ENCODE data around the gene ANXA3.
"Not testable (repeated sequence)": the region's sequence is repeated elsewhere in the genome, so short reads cannot be mapped to it uniquely, and the experiment has no call there.

ANXA3 gene

DNA sequence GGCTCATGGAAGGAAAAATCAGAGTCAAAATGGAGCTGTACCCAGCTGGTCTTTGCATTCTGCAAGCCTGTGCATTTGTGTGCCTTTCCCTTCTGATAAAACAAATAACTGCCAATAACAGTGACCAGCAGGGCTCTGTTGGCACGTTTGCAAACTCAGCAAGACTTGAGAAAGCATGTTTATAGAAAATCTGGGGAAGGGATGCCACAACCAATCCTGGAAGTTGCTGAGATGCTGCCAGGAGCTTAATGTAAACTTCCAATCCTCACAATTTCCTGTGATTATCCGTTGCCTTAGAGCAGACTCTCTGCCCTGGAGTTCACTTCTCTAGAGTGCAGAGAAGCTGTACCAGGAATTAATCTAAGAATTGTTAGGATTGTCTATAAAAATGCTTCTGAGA, 6.9 kb upstream of the ANXA3 start:
- DNase-seq: no peak

DNA sequence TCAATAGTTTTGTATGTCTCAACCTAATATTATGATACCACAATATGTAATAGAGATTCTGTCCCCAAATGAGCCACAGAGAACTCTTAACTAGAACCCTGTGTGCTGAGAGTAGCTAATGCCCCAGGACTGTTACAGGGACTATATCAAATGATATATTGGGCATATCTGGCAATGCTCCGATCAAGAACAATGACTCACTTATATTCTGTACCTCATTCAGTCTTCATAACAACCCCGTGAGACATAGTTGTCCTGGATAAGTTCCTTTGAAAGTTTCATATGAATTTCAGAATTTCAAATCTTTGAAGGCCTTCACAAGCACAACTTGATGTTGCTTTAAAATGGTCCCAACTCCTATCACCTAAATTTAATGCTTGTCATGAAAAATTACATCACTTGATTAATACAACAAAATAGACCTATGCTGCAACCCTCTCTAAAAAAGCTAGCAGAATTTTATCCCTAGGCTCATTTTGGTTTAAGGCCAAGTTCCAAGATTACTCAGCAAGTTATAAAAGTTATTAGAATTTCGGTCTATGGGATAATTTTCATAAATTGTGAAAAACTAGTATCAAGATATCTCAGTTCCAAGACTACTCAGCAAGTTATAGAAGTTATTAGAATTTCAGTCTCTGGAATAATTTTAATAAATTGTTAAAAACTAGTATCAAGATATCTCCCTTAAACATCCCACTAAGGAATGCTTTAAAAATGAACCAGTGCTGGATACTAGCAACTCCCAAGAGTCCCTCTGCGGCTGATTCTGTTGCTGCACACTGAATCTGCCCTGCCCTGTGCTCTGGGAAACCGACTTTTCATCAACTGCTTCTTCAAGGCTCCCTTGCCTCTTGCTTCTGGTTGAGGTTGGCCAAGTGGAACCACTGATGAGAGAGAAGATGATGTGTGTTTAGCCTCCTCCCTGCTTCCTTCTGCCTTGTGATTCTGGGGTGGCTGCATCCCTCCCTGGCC, 6.0 kb upstream of the ANXA3 start:
- no peak for DNase-seq

DNA sequence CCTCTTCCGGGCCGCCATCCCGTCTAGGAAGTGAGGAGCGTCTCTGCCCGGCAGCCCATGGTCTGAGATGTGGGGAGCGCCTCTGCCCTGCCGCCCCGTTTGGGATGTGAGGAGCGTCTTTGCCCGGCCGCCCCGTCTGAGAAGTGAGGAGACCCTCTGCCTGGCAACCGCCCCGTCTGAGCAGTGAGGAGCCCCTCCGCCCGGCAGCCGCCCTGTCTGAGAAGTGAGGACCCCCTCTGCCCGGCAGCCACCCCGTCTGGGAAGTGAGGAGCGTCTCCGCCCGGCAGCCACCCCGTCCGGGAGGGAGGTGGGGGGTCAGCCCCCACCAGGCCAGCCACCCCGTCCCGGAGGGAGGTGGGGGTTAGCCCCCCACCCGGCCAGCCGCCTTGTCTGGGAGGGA, 3.7 kb upstream of the ANXA3 start:
- not testable (repeated sequence) for DNase-seq

DNA sequence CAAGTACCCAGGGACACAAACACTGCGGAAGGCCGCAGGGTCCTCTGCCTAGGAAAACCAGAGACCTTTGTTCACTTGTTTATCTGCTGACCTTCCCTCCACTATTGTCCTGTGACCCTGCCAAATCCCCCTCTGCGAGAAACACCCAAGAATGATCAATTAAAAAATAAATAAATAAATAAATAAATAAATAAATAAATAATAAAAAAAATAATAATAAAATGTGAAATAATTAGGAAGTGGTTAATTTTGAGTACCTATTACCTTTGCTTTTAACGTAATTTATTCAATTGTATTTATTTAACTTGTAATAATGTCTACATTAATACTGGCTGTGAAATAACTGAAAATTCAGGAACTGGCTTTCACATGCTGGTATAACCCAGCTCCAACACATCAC, 2.7 kb upstream of the ANXA3 start:
- not testable (repeated sequence) for DNase-seq

DNA sequence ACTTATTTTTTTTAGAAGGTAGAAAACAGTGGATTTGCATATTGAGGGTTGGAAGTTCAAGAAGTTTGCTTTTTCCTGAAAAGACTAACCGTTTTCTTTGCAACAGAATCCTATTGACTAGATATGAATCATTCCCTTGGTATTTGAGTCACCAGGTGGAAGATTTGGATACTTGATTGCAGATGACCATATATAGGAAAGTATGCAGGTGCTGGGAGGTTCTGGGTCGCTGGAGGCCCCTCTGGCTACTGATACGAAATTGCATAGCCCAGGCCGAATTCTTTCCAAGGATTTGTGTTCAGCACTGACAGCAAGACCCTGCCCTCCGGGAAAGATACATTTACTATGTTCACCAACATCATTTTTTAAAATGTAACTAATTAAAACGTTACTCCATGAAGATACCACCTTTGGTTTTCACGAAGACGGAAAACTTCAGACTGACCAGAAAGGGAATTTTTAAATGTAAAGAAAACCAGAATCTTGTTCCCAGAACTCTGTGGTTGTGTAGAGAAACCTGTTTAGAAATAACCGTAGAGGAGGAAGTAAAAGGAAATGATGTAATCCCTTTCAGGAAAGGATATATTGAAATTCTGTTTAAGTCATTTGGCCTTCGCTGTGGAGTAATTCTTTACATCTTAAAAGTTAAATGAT, 946 bp downstream of the ANXA3 start:
- no peak for DNase-seq

DNA sequence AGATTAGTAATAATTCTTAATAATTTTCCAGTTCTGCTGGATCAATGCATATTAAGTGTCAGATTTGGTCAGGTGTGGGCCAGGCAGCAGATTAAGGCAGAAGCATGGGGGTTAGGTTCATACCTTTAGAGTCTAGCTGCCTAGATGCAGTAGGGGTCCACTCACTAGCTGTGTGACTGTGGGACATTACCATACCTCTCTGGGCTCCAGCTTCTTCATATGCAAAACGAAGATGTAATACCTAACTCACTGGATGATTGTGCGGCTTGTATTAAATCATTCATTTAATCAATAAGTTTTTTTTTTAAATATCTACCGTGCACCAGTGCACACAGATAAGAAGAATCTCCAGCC, 1.4 kb downstream of the ANXA3 start:
- DNase-seq: no peak

DNA sequence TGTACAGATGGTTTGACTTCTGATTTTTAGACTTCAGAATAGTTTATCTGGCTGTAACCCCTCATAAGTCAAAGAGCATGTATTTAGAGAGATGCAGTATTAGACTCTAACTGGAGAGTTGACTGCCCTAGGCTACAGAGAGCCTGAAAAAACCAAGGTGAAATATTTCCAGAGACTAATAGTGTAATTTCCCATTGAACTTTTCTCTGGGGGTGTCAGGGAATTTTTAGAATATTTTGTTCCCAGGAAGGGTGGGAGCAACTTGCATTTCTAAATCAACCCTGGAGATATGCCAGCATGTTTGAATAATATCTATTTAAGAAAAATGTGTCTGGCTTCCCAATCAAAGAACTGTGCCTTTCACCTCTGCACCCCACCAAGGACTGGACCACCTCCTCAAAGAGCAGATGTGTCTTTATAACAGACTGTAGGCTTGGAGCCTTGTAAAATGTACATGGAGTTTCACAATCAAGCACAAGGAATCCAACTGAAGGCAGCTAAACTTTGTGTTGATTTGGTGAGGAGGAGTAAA, 2.0 kb downstream of the ANXA3 start:
- DNase-seq: no peak

DNA sequence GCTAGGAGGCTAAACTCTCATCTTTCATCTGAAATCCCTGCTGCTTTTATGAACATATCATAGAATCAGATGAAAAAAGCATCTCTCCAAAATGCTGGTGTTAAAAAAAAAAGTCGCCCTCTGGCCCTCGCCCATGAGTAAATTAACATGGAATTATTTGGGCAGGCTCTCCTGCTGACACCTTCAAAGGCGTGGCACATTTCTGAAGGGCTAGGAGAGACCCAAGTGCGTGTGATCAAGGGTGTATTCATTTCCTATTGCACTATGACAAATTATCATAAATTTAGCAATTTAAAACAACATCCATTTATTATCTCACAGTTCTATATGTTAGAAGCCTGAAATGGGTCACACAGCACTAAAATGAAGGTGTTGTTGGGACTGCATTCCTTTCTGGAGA, 5.1 kb downstream of the ANXA3 start:
- no peak for DNase-seq

DNA sequence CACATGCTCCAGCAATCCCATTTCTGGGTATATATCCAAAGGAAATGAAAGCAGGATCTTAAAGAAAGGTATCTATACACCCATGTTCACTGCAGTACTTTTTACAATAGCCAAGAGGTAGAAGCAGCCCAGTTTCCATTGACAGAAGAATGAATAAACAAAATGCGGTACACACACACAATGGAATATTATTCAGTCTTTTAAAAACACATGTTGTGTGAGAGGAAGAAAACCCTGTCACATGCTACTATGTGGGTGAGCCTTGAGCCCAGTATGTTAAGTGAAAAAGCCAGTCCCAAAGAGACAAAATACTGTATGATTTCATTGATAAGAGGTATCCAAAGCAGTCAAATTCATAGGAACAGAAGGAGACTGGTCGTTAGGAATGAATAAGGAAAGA, 6.3 kb downstream of the ANXA3 start:
- DNase-seq: no peak

DNA sequence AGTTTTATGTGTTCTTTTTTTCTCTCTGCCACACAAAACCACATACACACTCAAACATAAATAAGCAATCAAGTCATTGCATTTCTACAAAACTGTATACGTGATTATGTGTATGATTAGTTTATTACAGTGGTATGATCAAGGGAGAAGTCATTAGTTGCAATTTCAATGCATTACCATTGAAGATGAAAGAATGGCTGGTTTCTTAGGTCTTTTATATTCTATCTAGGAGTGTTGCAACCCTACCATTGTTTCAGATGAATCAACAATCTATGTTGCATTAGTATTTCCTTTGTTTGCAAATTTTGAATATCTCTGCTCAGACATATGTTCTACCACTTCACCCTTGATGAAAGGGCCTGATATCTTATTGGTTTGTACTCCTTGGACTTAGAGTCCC, 6.8 kb downstream of the ANXA3 start:
- DNase-seq: no peak

DNA sequence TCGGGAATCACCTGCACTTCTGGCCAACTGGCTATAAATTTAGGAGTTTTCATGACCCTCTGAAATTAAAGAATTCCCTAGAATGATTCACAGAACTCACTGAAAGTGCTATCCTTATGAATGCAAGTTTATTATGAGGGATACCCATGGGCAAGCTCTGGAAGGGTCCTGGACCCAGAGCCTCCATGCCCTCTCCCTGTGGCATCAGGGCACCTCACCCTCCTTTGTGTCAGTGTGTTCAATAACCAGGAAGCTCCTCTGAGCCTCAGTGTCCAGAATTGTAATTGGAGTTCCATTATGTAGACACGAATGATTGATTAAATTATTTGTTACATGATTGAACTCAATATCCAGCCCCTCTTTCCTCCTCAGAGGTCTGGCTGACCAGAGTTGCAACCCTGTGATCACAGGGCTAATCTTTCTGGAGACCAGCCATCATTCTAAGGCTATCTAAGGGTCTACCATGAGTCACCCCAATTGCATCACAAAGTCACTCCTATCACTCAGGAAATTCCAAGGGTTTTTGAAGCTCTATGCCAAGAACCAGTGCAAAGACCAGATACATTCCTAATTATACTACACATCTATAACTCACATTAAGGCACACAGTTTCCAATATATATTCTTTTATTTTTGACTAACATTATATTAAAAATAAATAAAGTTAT, 8.9 kb downstream of the ANXA3 start:
- DNase-seq: no peak

DNA sequence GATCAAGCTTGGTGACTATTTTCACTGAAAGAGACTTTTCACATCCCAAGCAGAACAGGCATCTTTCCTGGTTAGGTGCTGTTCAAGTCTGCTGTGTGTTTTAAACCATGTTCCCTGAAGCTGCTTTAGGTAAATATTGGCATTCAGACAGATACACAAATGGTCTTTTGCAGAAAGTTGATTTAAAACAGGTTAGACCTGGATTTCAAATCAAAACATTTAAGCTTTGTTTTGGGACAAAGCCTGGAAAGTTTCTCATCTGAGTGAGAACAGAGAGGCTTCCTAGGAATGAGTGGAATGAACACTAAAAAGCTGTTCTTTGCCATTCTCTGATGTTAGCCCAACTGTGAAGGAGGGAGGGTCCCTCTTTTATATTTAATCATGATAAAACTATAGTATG, 10.1 kb downstream of the ANXA3 start:
- DNase-seq: no peak

DNA sequence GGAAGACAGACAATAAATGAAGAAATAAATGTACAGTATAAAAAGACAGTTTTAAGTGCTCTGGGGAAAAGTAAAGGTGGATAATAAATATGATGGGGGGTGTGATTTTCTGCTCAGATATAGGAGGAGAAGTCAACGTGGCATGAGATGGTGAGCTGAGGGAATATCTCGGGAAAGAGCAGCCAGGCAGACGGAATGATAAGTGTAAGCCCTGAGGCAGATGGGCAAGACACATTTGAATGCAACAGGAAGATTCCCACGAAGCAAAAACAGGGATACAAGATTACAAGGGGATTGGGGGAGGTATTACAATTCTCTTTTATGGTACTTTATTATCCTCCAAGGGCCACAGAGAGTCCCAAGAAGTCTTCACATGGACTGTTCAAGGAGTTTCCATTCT, 11.1 kb downstream of the ANXA3 start:
- no peak for DNase-seq

DNA sequence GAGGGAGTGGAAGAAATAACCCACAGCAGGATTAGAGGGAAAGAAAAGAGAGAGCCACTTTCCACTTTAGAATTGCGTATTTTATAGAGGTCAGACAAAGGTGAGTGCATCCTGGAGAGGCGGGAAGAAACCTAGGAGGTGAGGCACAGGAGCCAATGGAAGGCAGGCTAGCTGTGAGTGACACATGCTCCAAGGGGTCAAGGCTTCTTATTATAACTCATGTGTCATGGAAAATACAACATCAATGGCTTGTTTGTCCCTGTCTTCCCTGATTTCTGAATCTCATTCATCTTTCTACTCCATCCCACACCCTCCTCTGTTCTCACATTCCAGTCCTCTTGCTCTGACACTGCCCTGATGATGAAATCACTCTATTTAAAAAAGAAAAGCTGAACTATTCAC, 14.4 kb downstream of the ANXA3 start:
- no peak for DNase-seq

DNA sequence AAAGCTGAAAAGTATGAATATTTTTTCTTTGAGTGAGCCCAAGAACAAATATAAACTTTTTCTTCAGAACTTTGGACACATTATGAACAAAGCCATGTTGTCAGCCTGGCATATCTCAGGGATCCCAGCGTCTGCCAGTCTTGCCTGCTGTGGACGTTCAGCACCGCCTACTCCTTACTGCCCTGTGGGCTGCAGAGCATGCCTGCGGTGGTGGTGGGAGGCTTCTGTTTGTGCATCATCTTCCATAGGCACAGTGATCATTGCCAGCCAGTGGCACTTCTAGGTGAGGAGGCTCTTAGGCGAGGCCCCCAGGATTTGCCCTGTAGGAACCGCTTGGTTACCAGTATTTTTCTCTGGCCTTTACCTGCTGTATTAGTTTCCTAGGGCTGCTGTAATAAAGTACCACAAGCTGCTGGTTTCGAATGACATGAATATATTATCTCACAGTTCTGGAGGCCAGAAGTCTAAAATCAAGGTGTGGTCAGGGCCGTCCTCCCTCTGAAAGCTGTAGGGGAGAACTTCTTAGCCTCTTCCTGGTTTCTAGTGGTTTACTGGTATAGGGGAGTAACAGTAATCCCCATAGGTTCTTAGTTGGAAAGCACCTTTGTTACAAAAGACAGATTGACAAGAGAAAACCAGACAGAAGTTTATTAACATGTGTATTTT, 15.4 kb downstream of the ANXA3 start:
- no peak for DNase-seq

DNA sequence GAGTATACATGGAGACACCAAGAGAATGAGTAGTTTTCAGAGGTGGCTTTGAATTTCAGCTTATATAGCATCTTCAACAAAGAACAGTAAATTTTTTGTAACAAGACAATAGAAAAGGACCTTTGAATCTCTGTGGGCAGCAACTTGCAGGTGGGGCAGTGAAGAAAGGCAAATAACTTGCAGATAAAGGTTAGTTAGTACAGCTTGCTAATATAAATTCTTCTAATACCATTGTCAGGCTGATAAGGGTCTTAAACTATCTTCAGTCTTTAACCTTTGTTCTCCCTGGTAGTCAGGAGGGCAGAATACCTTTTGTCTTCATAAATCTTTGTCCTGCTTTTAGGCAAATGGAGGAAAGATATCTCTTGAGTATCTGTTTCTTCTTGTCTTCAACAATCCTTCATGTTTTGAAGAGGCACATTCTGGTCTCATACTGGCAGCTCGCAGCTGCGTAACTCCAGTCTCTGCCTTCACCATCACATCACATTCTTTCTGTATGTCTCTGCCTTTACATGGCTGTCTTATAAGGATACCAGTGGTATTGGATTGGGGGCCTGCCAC, 16.0 kb downstream of the ANXA3 start:
- DNase-seq: no peak

DNA sequence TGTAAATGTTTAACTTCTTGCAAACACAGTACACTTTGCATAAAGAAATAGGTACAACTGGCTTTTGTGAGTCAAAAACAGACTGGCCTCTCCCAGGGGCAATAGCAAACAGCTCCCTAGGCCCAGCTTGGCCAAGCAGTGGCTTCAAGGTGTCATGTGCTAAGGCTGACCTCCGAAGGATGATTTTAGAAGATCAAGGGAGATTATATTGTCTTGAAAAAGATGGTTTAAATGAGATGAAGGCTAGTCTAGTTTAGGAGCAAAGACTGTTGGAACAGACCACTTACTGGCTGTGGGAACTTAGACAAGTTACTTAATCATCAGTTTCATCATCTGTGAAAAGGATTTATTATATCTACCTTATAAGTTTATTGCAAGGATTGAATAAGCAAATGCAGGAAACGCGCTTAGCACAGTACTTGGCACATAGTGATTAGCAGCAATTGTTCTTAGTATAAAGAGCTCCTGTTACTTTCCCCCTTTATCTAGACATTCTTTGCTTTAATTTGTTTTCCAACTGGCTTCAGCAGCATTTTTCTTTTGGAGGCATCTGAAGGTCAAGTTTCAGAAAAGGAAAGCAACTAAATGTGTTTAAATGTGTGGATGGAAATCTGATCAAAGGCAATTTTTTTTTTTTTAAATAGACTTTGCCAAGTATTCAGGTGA, 17.2 kb downstream of the ANXA3 start:
- DNase-seq: no peak

DNA sequence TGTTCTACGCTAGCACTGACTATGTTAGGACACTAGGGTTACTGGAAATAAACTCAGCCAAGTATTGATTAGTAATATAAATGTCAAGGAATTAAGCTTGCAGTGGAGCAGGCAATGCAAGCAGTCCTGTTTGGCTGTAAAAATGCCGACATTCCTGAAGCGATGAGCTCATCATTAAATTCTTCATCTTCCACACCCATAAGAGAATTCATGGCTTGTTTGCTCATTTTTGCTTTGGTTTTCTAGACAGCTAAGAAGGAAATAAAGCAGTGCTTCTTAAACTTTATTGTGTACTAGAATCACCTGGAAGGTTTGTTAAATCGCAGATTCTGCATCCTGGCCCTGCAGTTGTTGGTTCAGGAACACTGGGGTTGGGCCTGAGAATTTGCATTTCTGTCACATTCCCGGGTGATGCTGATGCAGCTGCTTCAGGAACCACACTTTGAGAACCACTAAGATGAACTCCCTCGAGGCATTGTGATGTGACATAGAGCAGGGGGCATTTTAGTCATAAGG, 17.8 kb downstream of the ANXA3 start:
- no peak for DNase-seq

DNA sequence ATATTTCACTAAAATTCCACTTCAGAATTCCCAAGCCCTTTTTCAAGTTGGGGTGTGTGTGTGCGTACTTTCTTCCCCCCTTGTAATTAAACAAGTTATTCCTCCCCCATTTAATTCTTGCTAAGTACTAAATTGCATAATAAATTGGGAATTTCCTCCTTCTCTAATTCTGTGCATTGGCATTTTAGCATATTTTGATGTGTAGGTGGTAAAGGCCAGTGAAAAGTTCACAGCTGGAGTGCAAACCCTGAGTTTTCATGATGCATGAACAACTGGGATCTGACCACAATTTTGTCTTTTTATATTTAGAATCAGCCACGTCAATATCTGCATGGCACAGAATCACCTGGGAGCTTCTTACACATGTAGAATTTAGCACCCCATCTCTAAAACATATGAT, 18.5 kb downstream of the ANXA3 start:
- DNase-seq: no peak

DNA sequence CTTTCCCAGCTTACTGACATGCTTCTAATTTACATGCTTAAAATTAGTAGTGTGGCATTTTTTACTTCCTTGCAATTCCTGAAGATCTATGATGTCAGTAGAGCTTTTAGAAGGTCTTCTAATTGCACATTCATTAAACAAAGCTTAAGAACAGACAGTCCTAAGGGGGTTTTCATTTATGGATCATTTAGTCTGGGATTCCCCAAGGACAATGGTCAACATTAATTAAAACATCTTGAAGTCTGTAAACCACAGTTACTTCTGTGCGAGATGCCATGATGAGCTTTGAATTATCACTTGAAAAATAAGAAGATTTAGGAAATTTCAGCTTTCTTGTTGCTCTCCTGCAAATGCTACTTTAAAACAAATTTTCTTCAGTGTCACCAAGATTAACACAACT, 20.2 kb downstream of the ANXA3 start:
- no peak for DNase-seq

DNA sequence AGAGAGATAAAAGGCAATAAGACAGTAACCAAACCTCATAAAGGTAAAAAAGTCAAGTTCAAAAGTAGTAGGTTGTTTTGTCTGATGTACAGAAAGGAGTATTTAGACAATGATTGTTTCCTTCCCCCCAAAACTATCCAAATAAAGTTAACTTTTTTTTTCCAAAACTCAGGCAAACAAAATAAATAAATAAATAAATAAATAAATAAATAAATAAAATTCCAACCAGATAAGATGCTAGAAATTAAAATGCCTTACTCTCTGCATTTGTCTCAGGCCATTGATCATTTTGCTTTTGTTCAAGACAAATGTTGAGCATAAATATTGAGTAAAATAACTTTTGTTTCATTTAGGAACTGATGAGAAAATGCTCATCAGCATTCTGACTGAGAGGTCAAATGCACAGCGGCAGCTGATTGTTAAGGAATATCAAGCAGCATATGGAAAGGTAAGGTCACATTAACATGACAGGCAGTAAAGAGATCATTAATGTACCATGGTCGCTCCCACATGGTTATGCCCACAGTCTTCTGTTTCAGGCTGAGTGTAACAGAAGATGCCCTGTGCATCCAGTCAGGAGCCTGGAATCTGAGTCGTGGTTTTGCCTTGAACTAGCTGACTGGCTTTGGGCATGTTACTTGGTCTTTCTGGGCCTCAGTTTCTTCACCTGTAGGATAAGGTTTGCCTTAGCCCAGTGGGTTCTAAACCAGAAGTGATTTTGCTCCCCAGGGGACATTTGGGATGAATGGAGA, 27.3 kb downstream of the ANXA3 start:
- no peak for DNase-seq
